GM12878 (cell line): ENCODE measurements around the gene TRMT44. TPM values are rescaled to one million over a fixed set of nuclear protein-coding genes. Genes with fewer than 3 reads are reported as not detected.

ENCODE experiments used
- CEBPB ChIP-seq, 2 experiments: fragments of 150-350 bp in 1 of 2; IDR thresholded peaks; 2 replicates each; pipeline ENCODE4 v1.6.1; 2012 to 2014; ENCODE audit warnings: low read depth in 2 of 2, low read length in 2 of 2, borderline replicate concordance in 1 of 2, inconsistent platforms in 1 of 2
- EGR1 ChIP-seq, 2 experiments: IDR thresholded peaks; 1 replicate in 1 of 2; 2 replicates in 1 of 2; pipeline ENCODE4 v1.6.1; 2011 to 2012; ENCODE audit warnings: low read depth in 2 of 2, low read length in 2 of 2, borderline replicate concordance in 1 of 2, mild to moderate bottlenecking in 1 of 2, moderate library complexity in 1 of 2
- FOXK2 ChIP-seq: fragments of 450-650 bp; IDR thresholded peaks from 2 replicates; pipeline ENCODE4 v1.6.1; 2017; ENCODE audit warnings: mild to moderate bottlenecking, moderate library complexity
- LARP7 ChIP-seq: fragments of 450-650 bp; IDR thresholded peaks from 2 replicates; pipeline ENCODE4 v1.6.1; 2017; ENCODE audit warnings: mild to moderate bottlenecking
- MYB ChIP-seq: fragments of 150-350 bp; IDR thresholded peaks from 2 replicates; pipeline ENCODE4 v1.6.1; 2014; ENCODE audit warnings: mild to moderate bottlenecking, low read depth, low read length, borderline replicate concordance
- NFIC ChIP-seq: IDR thresholded peaks from 2 replicates; pipeline ENCODE4 v1.6.1; 2012; ENCODE audit warnings: low read depth, mild to moderate bottlenecking, inconsistent platforms, low read length, moderate library complexity
- PAX5 ChIP-seq: IDR thresholded peaks from 2 replicates; pipeline ENCODE4 v1.6.1; 2011; ENCODE audit warnings: low read depth, low read length, borderline replicate concordance
- POLR2AphosphoS2 ChIP-seq: IDR thresholded peaks from 2 replicates; pipeline ENCODE4 v1.6.1; 2011; ENCODE audit warnings: low read depth, mild to moderate bottlenecking, low read length, improper control_type of control experiment, moderate library complexity
- RAD51 ChIP-seq: fragments of 450-650 bp; IDR thresholded peaks from 2 replicates; pipeline ENCODE4 v1.6.1; 2016; ENCODE audit warnings: moderate library complexity, mild to moderate bottlenecking, inconsistent platforms
- SMAD1 ChIP-seq: fragments of 450-650 bp; IDR thresholded peaks from 2 replicates; pipeline ENCODE4 v1.6.1; 2018; ENCODE audit warnings: mild to moderate bottlenecking, low read depth; ENCODE audit not compliant: partially characterized antibody
- SMARCA5 ChIP-seq: fragments of 450-650 bp; IDR thresholded peaks from 2 replicates; pipeline ENCODE4 v1.6.1; 2017; ENCODE audit warnings: mild to moderate bottlenecking
- SRF ChIP-seq, 2 experiments: IDR thresholded peaks; 2 replicates each; pipeline ENCODE4 v1.6.1; 2011; ENCODE audit warnings: low read depth in 2 of 2, low read length in 2 of 2, mild to moderate bottlenecking in 1 of 2, moderate library complexity in 1 of 2
- STAT1 ChIP-seq: fragments of 450-650 bp; conservative IDR thresholded peaks from 2 replicates; pipeline ENCODE4 v1.6.1; 2014; ENCODE audit warnings: antibody characterized with exemption, mild to moderate bottlenecking
- SUZ12 ChIP-seq: fragments of 200-600 bp; sonication (generic); IDR thresholded peaks from one replicate; pipeline ENCODE4 v1.6.1; 2018; ENCODE audit warnings: antibody characterized with exemption, mild to moderate bottlenecking; ENCODE audit not compliant: unreplicated experiment
- TAF1 ChIP-seq: IDR thresholded peaks from 2 replicates; pipeline ENCODE4 v1.6.1; 2011; ENCODE audit warnings: mild to moderate bottlenecking, low read depth, low read length, borderline replicate concordance
- ZNF622 ChIP-seq: fragments of 450-650 bp; IDR thresholded peaks from 2 replicates; pipeline ENCODE4 v1.6.1; 2017; ENCODE audit warnings: mild to moderate bottlenecking, inconsistent platforms
- polyA plus RNA-seq, 11 experiments: library from polyadenylated mRNA; depleted of rRNA in 4 of 11; unstranded in 6 of 11; stranded (reverse) in 5 of 11; fragments of >200 nt; fragmentation: Nextera tagmentation in 4 of 11; fragmentation: Illumina TruSeq in 1 of 11; extraction: Ambion mirVana in 4 of 11; extraction: Trizol in 1 of 11; gene quantifications; 1 replicate in 1 of 11; 2 replicates in 10 of 11; pipeline versions ENCODE4 v1.2.1 to v1.2.3, GENCODE V29; 2011 to 2016; ENCODE audit warnings: inconsistent platforms in 2 of 11, missing spikeins in 2 of 11, low read depth in 1 of 11
- total RNA-seq, 4 experiments: library from RNA; depleted of rRNA in 3 of 4; stranded (reverse); fragments of >200 nt in 3 of 4; fragmentation: Illumina TruSeq in 1 of 4; extraction: Trizol in 1 of 4; gene quantifications; 2 replicates each; pipeline versions ENCODE4 v1.2.1 to v1.2.3, GENCODE V29; 2013 to 2021
- TF ChIP-seq, protein P1 (sequence below): IDR thresholded peaks from 2 replicates; pipeline ENCODE4 v1.6.1; 2011; ENCODE audit warnings: borderline replicate concordance, low read depth, mild to moderate bottlenecking, moderate library complexity, low read length; ENCODE audit not compliant: insufficient read depth, poor library complexity, severe bottlenecking
- TF ChIP-seq, protein P2 (sequence below): fragments of 450-650 bp; IDR thresholded peaks from 2 replicates; pipeline ENCODE4 v1.6.1; 2017; ENCODE audit warnings: borderline replicate concordance
- TF ChIP-seq, protein P3 (sequence below): IDR thresholded peaks from 2 replicates; pipeline ENCODE4 v1.6.1; 2011; ENCODE audit warnings: borderline replicate concordance, low read depth, mild to moderate bottlenecking, moderate library complexity, mixed read lengths, low read length; ENCODE audit not compliant: insufficient read depth; ENCODE audit errors: extremely low read length
- TF ChIP-seq, protein P4 (sequence below): IDR thresholded peaks from 2 replicates; pipeline ENCODE4 v1.6.1; 2012; ENCODE audit warnings: low read length, inconsistent platforms
- TF ChIP-seq, protein P5 (sequence below), 3 experiments: IDR thresholded peaks in 2 of 3; conservative IDR thresholded peaks in 1 of 3; 2 replicates each; pipeline ENCODE4 v1.5.1; 2011; ENCODE audit warnings: low read depth in 3 of 3, low read length in 3 of 3, mild to moderate bottlenecking in 3 of 3, control low read depth in 2 of 3, moderate library complexity in 2 of 3, inconsistent platforms in 1 of 3, mixed read lengths in 1 of 3; ENCODE audit not compliant: control insufficient read depth in 2 of 3, insufficient read depth in 1 of 3; ENCODE audit errors: extremely low read depth in 1 of 3

The TRMT44 gene
- total and polyA plus RNA-seq, 10 of the 15 experiments (the other 5 are each of a cell fraction or from before 2014, with no cell fraction given) = 1.3 to 18.5 (median 10.1) TPM

DNA sequence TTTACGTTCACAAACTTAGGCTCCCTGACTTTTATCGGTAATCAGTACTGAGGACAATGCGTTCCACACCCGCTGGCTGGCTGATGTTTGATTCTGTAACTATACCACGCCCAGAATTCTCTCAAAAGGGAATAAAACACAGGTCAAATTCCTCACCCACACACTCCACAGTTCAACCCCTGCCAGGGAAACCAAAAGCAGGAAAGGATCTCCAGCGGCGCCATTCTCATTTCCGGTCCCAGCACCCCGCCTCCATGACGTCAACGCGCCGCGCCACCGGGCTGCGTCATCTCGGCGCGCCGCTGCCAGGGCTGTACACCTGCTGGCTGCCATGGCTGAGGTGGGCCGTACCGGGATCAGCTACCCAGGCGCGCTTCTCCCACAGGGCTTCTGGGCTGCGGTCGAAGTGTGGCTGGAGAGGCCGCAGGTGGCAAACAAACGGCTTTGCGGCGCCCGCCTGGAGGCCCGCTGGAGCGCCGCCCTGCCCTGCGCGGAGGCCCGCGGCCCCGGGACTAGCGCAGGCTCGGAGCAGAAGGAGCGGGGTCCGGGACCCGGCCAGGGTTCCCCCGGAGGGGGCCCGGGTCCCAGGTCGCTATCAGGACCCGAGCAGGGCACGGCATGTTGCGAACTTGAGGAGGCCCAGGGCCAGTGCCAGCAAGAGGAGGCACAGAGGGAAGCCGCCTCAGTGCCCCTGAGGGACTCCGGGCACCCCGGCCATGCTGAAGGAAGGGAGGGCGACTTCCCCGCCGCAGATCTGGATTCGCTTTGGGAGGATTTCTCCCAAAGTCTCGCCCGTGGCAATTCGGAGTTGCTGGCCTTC, at the start of gene TRMT44, which contains the start of gene ACOX3 (continued):
- TF ChIP-seq EGR1 (IDR thresholded peaks at IDR 0.05; ENCODE audit: borderline replicate concordance in 1 of 2, low read depth in 2 of 2, low read length in 2 of 2) = peak in 1 of 2 experiments; percentile 6; a peak in 1 of 3 replicates
- TF ChIP-seq, protein P1, sequence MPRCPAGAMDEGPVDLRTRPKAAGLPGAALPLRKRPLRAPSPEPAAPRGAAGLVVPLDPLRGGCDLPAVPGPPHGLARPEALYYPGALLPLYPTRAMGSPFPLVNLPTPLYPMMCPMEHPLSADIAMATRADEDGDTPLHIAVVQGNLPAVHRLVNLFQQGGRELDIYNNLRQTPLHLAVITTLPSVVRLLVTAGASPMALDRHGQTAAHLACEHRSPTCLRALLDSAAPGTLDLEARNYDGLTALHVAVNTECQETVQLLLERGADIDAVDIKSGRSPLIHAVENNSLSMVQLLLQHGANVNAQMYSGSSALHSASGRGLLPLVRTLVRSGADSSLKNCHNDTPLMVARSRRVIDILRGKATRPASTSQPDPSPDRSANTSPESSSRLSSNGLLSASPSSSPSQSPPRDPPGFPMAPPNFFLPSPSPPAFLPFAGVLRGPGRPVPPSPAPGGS = no peak
- TF ChIP-seq FOXK2 = peak; percentile 70
- TF ChIP-seq CEBPB (IDR thresholded peaks at IDR 0.05; ENCODE audit: borderline replicate concordance in 1 of 2, low read depth in 2 of 2, low read length in 2 of 2) = no peak
- TF ChIP-seq PAX5 = no peak
- TF ChIP-seq, protein P2, sequence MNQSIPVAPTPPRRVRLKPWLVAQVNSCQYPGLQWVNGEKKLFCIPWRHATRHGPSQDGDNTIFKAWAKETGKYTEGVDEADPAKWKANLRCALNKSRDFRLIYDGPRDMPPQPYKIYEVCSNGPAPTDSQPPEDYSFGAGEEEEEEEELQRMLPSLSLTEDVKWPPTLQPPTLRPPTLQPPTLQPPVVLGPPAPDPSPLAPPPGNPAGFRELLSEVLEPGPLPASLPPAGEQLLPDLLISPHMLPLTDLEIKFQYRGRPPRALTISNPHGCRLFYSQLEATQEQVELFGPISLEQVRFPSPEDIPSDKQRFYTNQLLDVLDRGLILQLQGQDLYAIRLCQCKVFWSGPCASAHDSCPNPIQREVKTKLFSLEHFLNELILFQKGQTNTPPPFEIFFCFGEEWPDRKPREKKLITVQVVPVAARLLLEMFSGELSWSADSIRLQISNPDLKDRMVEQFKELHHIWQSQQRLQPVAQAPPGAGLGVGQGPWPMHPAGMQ = no peak
- TF ChIP-seq ZNF622 = no peak
- TF ChIP-seq SMAD1 = peak; percentile 69
- TF ChIP-seq, protein P3, sequence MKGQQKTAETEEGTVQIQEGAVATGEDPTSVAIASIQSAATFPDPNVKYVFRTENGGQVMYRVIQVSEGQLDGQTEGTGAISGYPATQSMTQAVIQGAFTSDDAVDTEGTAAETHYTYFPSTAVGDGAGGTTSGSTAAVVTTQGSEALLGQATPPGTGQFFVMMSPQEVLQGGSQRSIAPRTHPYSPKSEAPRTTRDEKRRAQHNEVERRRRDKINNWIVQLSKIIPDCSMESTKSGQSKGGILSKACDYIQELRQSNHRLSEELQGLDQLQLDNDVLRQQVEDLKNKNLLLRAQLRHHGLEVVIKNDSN = peak; percentile 45
- 0 out of 2 replicates have a peak, but pooled peaks have one; percentile 52 for TF ChIP-seq STAT1
- TF ChIP-seq, protein P4, sequence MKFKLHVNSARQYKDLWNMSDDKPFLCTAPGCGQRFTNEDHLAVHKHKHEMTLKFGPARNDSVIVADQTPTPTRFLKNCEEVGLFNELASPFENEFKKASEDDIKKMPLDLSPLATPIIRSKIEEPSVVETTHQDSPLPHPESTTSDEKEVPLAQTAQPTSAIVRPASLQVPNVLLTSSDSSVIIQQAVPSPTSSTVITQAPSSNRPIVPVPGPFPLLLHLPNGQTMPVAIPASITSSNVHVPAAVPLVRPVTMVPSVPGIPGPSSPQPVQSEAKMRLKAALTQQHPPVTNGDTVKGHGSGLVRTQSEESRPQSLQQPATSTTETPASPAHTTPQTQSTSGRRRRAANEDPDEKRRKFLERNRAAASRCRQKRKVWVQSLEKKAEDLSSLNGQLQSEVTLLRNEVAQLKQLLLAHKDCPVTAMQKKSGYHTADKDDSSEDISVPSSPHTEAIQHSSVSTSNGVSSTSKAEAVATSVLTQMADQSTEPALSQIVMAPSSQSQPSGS = no peak; the same call in none of the 2 replicates
- TF ChIP-seq NFIC = 0 out of 2 replicates have a peak, but pooled peaks have one; percentile 28
- no peak for TF ChIP-seq RAD51
- TF ChIP-seq TAF1 = peak; percentile 83
- TF ChIP-seq LARP7 = peak; percentile 92
- peak; percentile 82 to 96 for TF ChIP-seq SRF (IDR thresholded peaks at IDR 0.05; ENCODE audit: low read depth in 2 of 2, low read length in 2 of 2)
- TF ChIP-seq SMARCA5 = peak; percentile 86
- TF ChIP-seq POLR2AphosphoS2 = no peak
- TF ChIP-seq SUZ12 = no peak
- TF ChIP-seq, protein P5, sequence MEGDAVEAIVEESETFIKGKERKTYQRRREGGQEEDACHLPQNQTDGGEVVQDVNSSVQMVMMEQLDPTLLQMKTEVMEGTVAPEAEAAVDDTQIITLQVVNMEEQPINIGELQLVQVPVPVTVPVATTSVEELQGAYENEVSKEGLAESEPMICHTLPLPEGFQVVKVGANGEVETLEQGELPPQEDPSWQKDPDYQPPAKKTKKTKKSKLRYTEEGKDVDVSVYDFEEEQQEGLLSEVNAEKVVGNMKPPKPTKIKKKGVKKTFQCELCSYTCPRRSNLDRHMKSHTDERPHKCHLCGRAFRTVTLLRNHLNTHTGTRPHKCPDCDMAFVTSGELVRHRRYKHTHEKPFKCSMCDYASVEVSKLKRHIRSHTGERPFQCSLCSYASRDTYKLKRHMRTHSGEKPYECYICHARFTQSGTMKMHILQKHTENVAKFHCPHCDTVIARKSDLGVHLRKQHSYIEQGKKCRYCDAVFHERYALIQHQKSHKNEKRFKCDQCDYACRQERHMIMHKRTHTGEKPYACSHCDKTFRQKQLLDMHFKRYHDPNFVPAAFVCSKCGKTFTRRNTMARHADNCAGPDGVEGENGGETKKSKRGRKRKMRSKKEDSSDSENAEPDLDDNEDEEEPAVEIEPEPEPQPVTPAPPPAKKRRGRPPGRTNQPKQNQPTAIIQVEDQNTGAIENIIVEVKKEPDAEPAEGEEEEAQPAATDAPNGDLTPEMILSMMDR (IDR thresholded peaks at IDR 0.05 in 2 of 3, conservative IDR thresholded peaks at IDR 0.05 in 1 of 3; ENCODE audit: control insufficient read depth in 2 of 3, extremely low read depth in 1 of 3, insufficient read depth in 1 of 3, low read depth in 3 of 3, low read length in 3 of 3) = no peak
- no peak for TF ChIP-seq MYB
